CD14-positive monocyte (primary cell): ENCODE measurements around the gene RNF113B. TPM values are rescaled to one million over a fixed set of nuclear protein-coding genes. Genes with fewer than 3 reads are reported as not detected.

ENCODE experiments used
- DNase-seq, 3 donors: peaks; one replicate each; pipeline ENCODE4 v3.0.0-alpha.2; 2011 to 2022
- H2AFZ ChIP-seq: 2 replicates; pipeline ENCODE4 v1.6.0; 2012; ENCODE audit warnings: mild to moderate bottlenecking, low read depth, low read length, inconsistent platforms; ENCODE audit not compliant: insufficient read depth, poor library complexity, severe bottlenecking
- H3K27ac ChIP-seq, 2 donors: 1 replicate in 1 of 2; 2 replicates in 1 of 2; pipeline ENCODE4 v1.5.1; 2012 to 2013; ENCODE audit warnings: low read length in 2 of 2, control low read depth in 1 of 2, inconsistent platforms in 1 of 2, low read depth in 1 of 2, mild to moderate bottlenecking in 1 of 2
- H3K27me3 ChIP-seq, 2 donors: one replicate each; pipeline versions ENCODE4 v1.6.0 to v1.6.1; 2011 to 2013; ENCODE audit warnings: low read length in 2 of 2; ENCODE audit not compliant: control insufficient read depth in 2 of 2, insufficient read depth in 2 of 2
- H3K36me3 ChIP-seq, 2 donors: replicated peaks in 1 of 2; 1 replicate in 1 of 2; 2 replicates in 1 of 2; pipeline versions ENCODE4 v1.5.1 to v1.6.1; 2012 to 2013; ENCODE audit warnings: low read length in 2 of 2, control low read depth in 1 of 2, inconsistent platforms in 1 of 2, mild to moderate bottlenecking in 1 of 2; ENCODE audit not compliant: insufficient read depth in 2 of 2, control insufficient read depth in 1 of 2
- H3K4me1 ChIP-seq, 2 donors: 1 replicate in 1 of 2; 2 replicates in 1 of 2; pipeline versions ENCODE4 v1.5.1 to v1.6.1; 2012 to 2013; ENCODE audit warnings: low read length in 2 of 2, control low read depth in 1 of 2, inconsistent platforms in 1 of 2, mild to moderate bottlenecking in 1 of 2, moderate library complexity in 1 of 2; ENCODE audit not compliant: insufficient read depth in 2 of 2, control insufficient read depth in 1 of 2
- H3K4me2 ChIP-seq: replicated peaks from 2 replicates; pipeline ENCODE3; 2012; ENCODE audit warnings: low read length, moderate library complexity, mild to moderate bottlenecking; ENCODE audit not compliant: poor library complexity, severe bottlenecking; ENCODE audit errors: extremely low read depth
- H3K4me3 ChIP-seq, 3 experiments: fragments of 200-600 bp in 1 of 3; sonication (generic) in 1 of 3; replicated peaks in 1 of 3; 1 replicate in 2 of 3; 2 replicates in 1 of 3; pipeline ENCODE4 v1.5.1; 2011 to 2013; ENCODE audit warnings: low read length in 3 of 3, mild to moderate bottlenecking in 3 of 3, control low read depth in 2 of 3, low read depth in 2 of 3, inconsistent platforms in 1 of 3, moderate library complexity in 1 of 3
- H3K79me2 ChIP-seq: 2 replicates; pipeline ENCODE4 v1.6.0; 2012; ENCODE audit warnings: mild to moderate bottlenecking, control low read depth, inconsistent platforms, low read length, moderate library complexity; ENCODE audit not compliant: insufficient read depth
- H3K9ac ChIP-seq: 2 replicates; pipeline ENCODE4 v1.6.0; 2017; ENCODE audit warnings: low read length, mild to moderate bottlenecking; ENCODE audit not compliant: insufficient read depth, poor library complexity, severe bottlenecking
- H3K9me3 ChIP-seq, 2 donors: replicated peaks in 1 of 2; 1 replicate in 1 of 2; 2 replicates in 1 of 2; pipeline versions ENCODE4 v1.5.1 to v1.6.1; 2012 to 2013; ENCODE audit warnings: low read length in 2 of 2, control low read depth in 1 of 2; ENCODE audit not compliant: control insufficient read depth in 1 of 2, insufficient read depth in 1 of 2
- H4K20me1 ChIP-seq: 2 replicates; pipeline ENCODE4 v1.6.0; 2012; ENCODE audit warnings: mild to moderate bottlenecking, low read length, control low read depth, moderate library complexity; ENCODE audit not compliant: insufficient read depth
- H3K27ac Mint-ChIP-seq, 7 donors: one replicate each; pipeline ENCODE4 v1.8.0; 2020; ENCODE audit warnings: mild to moderate bottlenecking in 7 of 7, mixed read lengths in 7 of 7, moderate library complexity in 6 of 7, inconsistent platforms in 2 of 7
- H3K27me3 Mint-ChIP-seq, 3 donors: one replicate each; pipeline ENCODE4 v1.8.0; 2021 to 2022; ENCODE audit warnings: low read depth in 3 of 3, mild to moderate bottlenecking in 3 of 3, mixed read lengths in 3 of 3, moderate library complexity in 3 of 3, inconsistent platforms in 1 of 3
- H3K36me3 Mint-ChIP-seq, 2 donors: one replicate each; pipeline ENCODE4 v1.8.0; 2020; ENCODE audit warnings: mixed read lengths in 2 of 2, inconsistent platforms in 1 of 2, mild to moderate bottlenecking in 1 of 2
- H3K4me1 Mint-ChIP-seq: one replicate; pipeline ENCODE4 v1.8.0; 2020; ENCODE audit warnings: mild to moderate bottlenecking, mixed read lengths
- H3K4me3 Mint-ChIP-seq, 2 donors: one replicate each; pipeline ENCODE4 v1.8.0; 2020; ENCODE audit warnings: mild to moderate bottlenecking in 2 of 2, mixed read lengths in 2 of 2, moderate library complexity in 1 of 2
- H3K9me3 Mint-ChIP-seq, 7 donors: one replicate each; pipeline ENCODE4 v1.8.0; 2020 to 2022; ENCODE audit warnings: mixed read lengths in 7 of 7, mild to moderate bottlenecking in 6 of 7, moderate library complexity in 6 of 7, inconsistent platforms in 2 of 7
- WGBS: methylation state at CpG from one replicate; pipeline ENCODE4 v1.1.5; 2013; ENCODE audit warnings: missing lambda C conversion rate; ENCODE audit not compliant: insufficient coverage; 5-methylcytosine and 5-hydroxymethylcytosine counted together
- intact Hi-C, 2 donors: fragments of 100-400 bp; cut with micrococcal nuclease; formaldehyde crosslinking; loops; one replicate each; pipeline versions ENCODE4 v1.15.0 to v1.15.1; 2023
- polyA plus RNA-seq, 3 donors: library from polyadenylated mRNA; depleted of rRNA in 1 of 3; unstranded in 2 of 3; stranded (reverse) in 1 of 3; fragments of 300-500 nt in 2 of 3; fragments of >200 nt in 1 of 3; fragmentation: Illumina TruSeq in 2 of 3; gene quantifications; 1 replicate in 2 of 3; 2 replicates in 1 of 3; pipeline ENCODE4 v1.2.3, GENCODE V29; 2012 to 2021
- TF ChIP-seq, protein P1 (sequence below): fragments of 200-600 bp; IDR thresholded peaks from one replicate; pipeline ENCODE4 v1.8.0; 2022; ENCODE audit warnings: antibody characterized with exemption, mild to moderate bottlenecking

The RNF113B gene
- polyA plus RNA-seq, 3 donors, result not detected

DNA sequence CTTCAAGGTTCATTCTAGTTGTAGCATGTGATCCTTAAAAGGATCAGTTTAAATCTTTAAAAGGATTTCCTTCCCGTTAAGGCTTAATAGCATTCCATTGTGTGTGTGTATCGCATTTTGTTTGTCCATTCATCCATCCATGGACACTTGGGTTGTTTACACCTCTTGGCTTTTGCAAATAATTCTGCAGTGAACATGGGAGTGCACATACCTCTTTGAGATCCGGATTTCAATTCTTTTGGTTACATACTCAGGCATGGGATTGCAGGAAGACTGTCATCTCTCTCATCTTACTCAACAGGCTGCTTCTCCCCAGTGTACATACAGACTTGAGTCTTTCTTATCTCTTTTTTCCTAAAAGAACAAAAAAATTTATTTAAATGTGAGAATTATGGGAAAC, 1.2 kb downstream of the RNF113B start:
- H3K36me3 Mint-ChIP-seq, result no peaks in the 10 kb centered on the region
- DNase-seq, result no peak
- Histone ChIP-seq H3K79me2 (no peaks in the 10 kb centered on the region), H4K20me1 (no peaks in the 10 kb centered on the region), H3K27me3 (no peaks in the 10 kb centered on the region), H3K9ac (no peak overlapping the region), H3K4me1 (no peaks in the 10 kb centered on the region), H3K9me3 (peaks cover 0 to 6% of the 10 kb centered on the region in 2 donors), H3K4me3 (no peak overlapping the region), H3K4me2 (no peak overlapping the region), H3K36me3 (no peaks in the 10 kb centered on the region), H2AFZ (no peak overlapping the region), H3K27ac (no peak overlapping the region)
- TF ChIP-seq, protein P1, sequence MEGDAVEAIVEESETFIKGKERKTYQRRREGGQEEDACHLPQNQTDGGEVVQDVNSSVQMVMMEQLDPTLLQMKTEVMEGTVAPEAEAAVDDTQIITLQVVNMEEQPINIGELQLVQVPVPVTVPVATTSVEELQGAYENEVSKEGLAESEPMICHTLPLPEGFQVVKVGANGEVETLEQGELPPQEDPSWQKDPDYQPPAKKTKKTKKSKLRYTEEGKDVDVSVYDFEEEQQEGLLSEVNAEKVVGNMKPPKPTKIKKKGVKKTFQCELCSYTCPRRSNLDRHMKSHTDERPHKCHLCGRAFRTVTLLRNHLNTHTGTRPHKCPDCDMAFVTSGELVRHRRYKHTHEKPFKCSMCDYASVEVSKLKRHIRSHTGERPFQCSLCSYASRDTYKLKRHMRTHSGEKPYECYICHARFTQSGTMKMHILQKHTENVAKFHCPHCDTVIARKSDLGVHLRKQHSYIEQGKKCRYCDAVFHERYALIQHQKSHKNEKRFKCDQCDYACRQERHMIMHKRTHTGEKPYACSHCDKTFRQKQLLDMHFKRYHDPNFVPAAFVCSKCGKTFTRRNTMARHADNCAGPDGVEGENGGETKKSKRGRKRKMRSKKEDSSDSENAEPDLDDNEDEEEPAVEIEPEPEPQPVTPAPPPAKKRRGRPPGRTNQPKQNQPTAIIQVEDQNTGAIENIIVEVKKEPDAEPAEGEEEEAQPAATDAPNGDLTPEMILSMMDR, result no peak
- H3K27ac Mint-ChIP-seq, result no peak overlapping the region
- intact Hi-C loops, result no loop called here
- peaks cover 2 to 12% (median 6%) of the 10 kb centered on the region in 7 donors for H3K9me3 Mint-ChIP-seq
- WGBS, result 90% methylated on average over 2 of the region's 3 CpGs
- no peak overlapping the region for H3K4me3 Mint-ChIP-seq
- peaks cover 0 to 7% (median 2%) of the 10 kb centered on the region in 3 donors for H3K27me3 Mint-ChIP-seq
- no peaks in the 10 kb centered on the region for H3K4me1 Mint-ChIP-seq

DNA sequence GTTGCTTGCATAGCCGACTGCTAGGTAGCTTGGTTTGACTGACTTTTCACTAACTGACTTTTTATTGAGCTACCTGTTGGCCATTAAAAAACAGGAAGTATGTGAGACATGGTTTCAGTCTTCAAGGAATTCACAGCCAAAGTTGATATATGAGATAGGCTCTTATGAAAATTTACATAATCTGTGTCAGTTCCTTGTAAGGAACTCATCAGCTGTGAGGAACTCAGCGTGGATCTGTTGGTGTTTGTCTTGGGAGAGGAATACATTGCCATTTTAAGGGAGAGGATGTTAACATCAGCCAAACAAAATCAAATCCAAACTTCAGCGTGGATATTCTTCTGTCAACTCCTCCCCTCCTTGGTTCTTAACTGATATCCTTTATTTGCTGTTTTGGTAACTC, 2.0 kb downstream of the RNF113B start:
- no peaks in the 10 kb centered on the region for H3K4me1 ChIP-seq
- TF ChIP-seq, protein P1, result no peak
- Mint-ChIP-seq H3K4me3 (no peak overlapping the region), H3K27ac (no peak overlapping the region), H3K9me3 (peaks cover 2 to 12% (median 6%) of the 10 kb centered on the region in 7 donors), H3K27me3 (peaks cover 0 to 6% (median 3%) of the 10 kb centered on the region in 3 donors), H3K36me3 (no peaks in the 10 kb centered on the region), H3K4me1 (no peaks in the 10 kb centered on the region)
- 100% methylated on average over 1 of the region's 3 CpGs for WGBS
- H3K9me3 ChIP-seq, result peaks cover 0 to 6% of the 10 kb centered on the region in 2 donors
- no peaks in the 10 kb centered on the region for H3K79me2 ChIP-seq
- no peaks in the 10 kb centered on the region for H3K36me3 ChIP-seq
- no peak overlapping the region for H3K4me2 ChIP-seq
- H3K4me3 ChIP-seq, result no peak overlapping the region
- H3K27me3 ChIP-seq, result no peaks in the 10 kb centered on the region
- no peak overlapping the region for H3K27ac ChIP-seq
- H4K20me1 ChIP-seq, result no peaks in the 10 kb centered on the region
- no peak overlapping the region for H2AFZ ChIP-seq
- H3K9ac ChIP-seq, result no peak overlapping the region
- DNase-seq, result no peak
- intact Hi-C loops, result no loop called here
